GM23248 (cell line): ENCODE results near the gene GPATCH1. TPM values are rescaled to one million over a fixed set of nuclear protein-coding genes. Genes with fewer than 3 reads are reported as not detected.

Experiments used
- DNase-seq: peaks from one replicate; pipeline ENCODE4 v3.0.0-alpha.2; 2015
- H2AFZ ChIP-seq: fragments of 200-600 bp; sonication (generic); 2 replicates; pipeline ENCODE4 v1.6.1; 2016; ENCODE audit warnings: antibody characterized with exemption
- H3F3A ChIP-seq: fragments of 200-600 bp; sonication (generic); 2 replicates; pipeline ENCODE4 v1.6.1; 2016; ENCODE audit warnings: mild to moderate bottlenecking, antibody characterized with exemption, mixed run types; ENCODE audit not compliant: insufficient read depth
- H3K27ac ChIP-seq: fragments of 200-600 bp; sonication (generic); 2 replicates; pipeline ENCODE4 v1.5.1; 2016; ENCODE audit warnings: mild to moderate bottlenecking
- H3K27me3 ChIP-seq: fragments of 200-600 bp; sonication (generic); replicated peaks from 2 replicates; pipeline ENCODE4 v1.6.1; 2016; ENCODE audit warnings: mild to moderate bottlenecking; ENCODE audit not compliant: insufficient read depth
- H3K36me3 ChIP-seq: fragments of 200-600 bp; sonication (generic); 2 replicates; pipeline ENCODE4 v1.6.1; 2016; ENCODE audit warnings: low read depth, mild to moderate bottlenecking
- H3K4me1 ChIP-seq: fragments of 200-600 bp; sonication (generic); 2 replicates; pipeline ENCODE4 v1.6.1; 2016; ENCODE audit warnings: mild to moderate bottlenecking; ENCODE audit not compliant: insufficient read depth
- H3K4me2 ChIP-seq: fragments of 200-600 bp; sonication (generic); one replicate; pipeline ENCODE4 v1.6.1; 2016; ENCODE audit warnings: mild to moderate bottlenecking; ENCODE audit not compliant: unreplicated experiment
- H3K4me3 ChIP-seq: fragments of 200-600 bp; sonication (generic); 2 replicates; pipeline ENCODE4 v1.5.1; 2016; ENCODE audit warnings: mild to moderate bottlenecking
- H3K79me2 ChIP-seq: fragments of 200-600 bp; sonication (generic); 2 replicates; pipeline ENCODE4 v1.6.1; 2016; ENCODE audit warnings: mild to moderate bottlenecking; ENCODE audit not compliant: insufficient read depth
- H3K9ac ChIP-seq: fragments of 200-600 bp; sonication (generic); 2 replicates; pipeline ENCODE4 v1.6.1; 2016; ENCODE audit warnings: mild to moderate bottlenecking
- H3K9me2 ChIP-seq: fragments of 200-600 bp; sonication (generic); 2 replicates; pipeline ENCODE4 v1.6.1; 2016; ENCODE audit warnings: mixed run types, mild to moderate bottlenecking, moderate library complexity; ENCODE audit not compliant: insufficient read depth
- H3K9me3 ChIP-seq: fragments of 200-600 bp; sonication (generic); one replicate; pipeline ENCODE4 v1.6.1; 2017; ENCODE audit warnings: low read depth
- H4K20me1 ChIP-seq: fragments of 200-600 bp; sonication (generic); 2 replicates; pipeline ENCODE4 v1.6.0; 2016; ENCODE audit not compliant: insufficient read depth
- EZH2 ChIP-seq: fragments of 200-600 bp; sonication (generic); IDR thresholded peaks from 2 replicates; pipeline ENCODE4 v1.6.1; 2018; ENCODE audit warnings: antibody characterized with exemption, mild to moderate bottlenecking; ENCODE audit not compliant: insufficient read depth, poor library complexity, severe bottlenecking
- EZH2phosphoT487 ChIP-seq: fragments of 200-600 bp; sonication (generic); IDR thresholded peaks from 2 replicates; pipeline ENCODE4 v1.6.1; 2018; ENCODE audit warnings: antibody characterized with exemption, moderate library complexity, mild to moderate bottlenecking, low read depth; ENCODE audit not compliant: insufficient read depth
- WGBS, 2 experiments: methylation state at CpG; one replicate each; pipeline ENCODE4 v1.1.6; 2015 to 2017; ENCODE audit warnings: low lambda C conversion rate in 2 of 2, low coverage in 1 of 2; ENCODE audit errors: missing lambda C conversion rate in 2 of 2; 5-methylcytosine and 5-hydroxymethylcytosine counted together
- in situ Hi-C: fragments of 300-500 bp; cut with MboI; formaldehyde crosslinking; loops from 2 replicates; pipeline ENCODE4 v1.15.0; 2020
- polyA plus RNA-seq: library from polyadenylated mRNA; unstranded; fragments of >200 nt; fragmentation: Nextera tagmentation; extraction: Ambion mirVana; gene quantifications from 2 replicates; pipeline ENCODE4 v1.2.1, GENCODE V29; 2016
- total RNA-seq: library from RNA; depleted of rRNA; stranded (reverse); fragments of >200 nt; shearing (Covaris generic); gene quantifications from 2 replicates; pipeline ENCODE4 v1.2.3, GENCODE V29; 2014

Gene GPATCH1
- total and polyA plus RNA-seq, 2 experiments from 2014 or later, result 5.1 to 6.5 TPM

DNA sequence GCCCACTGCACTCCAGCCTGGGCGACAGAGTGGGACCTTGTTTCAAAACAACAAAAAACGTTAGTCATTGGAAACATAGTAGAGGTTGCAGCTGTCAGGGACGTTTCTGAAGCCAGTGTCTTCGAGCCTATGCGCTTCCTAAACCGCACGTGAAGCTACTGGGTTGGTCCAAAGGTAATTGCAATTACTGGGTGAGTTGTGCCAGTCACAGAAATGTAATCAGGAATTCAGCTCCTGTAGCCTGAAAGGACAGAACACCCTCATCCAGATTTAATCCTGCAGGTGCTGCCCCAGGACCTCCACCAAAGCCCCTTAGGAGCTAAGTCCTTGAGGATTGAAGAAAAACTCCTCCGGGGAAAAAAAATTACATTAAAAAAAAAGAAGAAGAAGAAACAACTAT is 13.9 kb upstream of the GPATCH1 start:
- no peak overlapping the region for H3K4me3 ChIP-seq
- no peak for DNase-seq
- no peak overlapping the region for H2AFZ ChIP-seq
- H3K27ac ChIP-seq, result no peak overlapping the region
- no peaks in the 10 kb centered on the region for H4K20me1 ChIP-seq
- no peaks in the 10 kb centered on the region for H3K36me3 ChIP-seq
- no peak overlapping the region for H3K4me2 ChIP-seq
- no peaks in the 10 kb centered on the region for H3K79me2 ChIP-seq
- no peak overlapping the region for H3K9ac ChIP-seq
- 65 to 66% methylated on average over 8 of the region's 8 CpGs for WGBS, 2 experiments
- H3F3A ChIP-seq, result no peaks in the 10 kb centered on the region
- in situ Hi-C loops, result no loop called here
- H3K27me3 ChIP-seq, result peaks cover 10% of the 10 kb centered on the region; the same call in 1 of the 2 replicates
- no peak for TF ChIP-seq EZH2
- TF ChIP-seq EZH2phosphoT487, result no peak
- H3K9me3 ChIP-seq, result no peaks in the 10 kb centered on the region
- H3K4me1 ChIP-seq, result no peaks in the 10 kb centered on the region
- H3K9me2 ChIP-seq, result no peaks in the 10 kb centered on the region

DNA sequence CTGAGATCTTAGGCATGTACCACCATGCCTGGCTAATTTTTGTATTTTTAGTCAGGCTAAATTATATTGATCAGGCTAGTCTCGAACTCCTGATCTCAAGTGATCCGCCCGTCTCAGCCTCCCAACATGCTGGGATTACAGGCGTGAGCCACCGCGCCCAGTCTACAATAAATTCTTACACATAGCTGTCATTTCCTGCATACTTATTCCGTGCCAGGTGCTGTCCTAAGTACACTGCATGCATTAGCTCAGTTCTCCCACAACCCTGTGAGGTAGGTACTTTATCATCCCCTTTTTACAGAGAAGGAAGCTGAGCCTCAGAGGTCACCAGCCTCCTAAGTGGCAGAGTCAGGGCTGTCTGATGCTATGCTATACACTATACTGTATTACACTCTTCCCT is 9.1 kb upstream of the GPATCH1 start:
- in situ Hi-C loops, result no loop called here
- Histone ChIP-seq H3K4me2 (no peak overlapping the region), H3K79me2 (no peaks in the 10 kb centered on the region), H3F3A (no peaks in the 10 kb centered on the region), H3K27ac (no peak overlapping the region), H3K9ac (no peak overlapping the region), H3K4me1 (no peaks in the 10 kb centered on the region), H3K4me3 (no peak overlapping the region), H4K20me1 (no peaks in the 10 kb centered on the region), H3K9me3 (no peaks in the 10 kb centered on the region), H3K9me2 (no peaks in the 10 kb centered on the region), H3K27me3 (no peaks in the 10 kb centered on the region), H3K36me3 (no peaks in the 10 kb centered on the region), H2AFZ (no peak overlapping the region)
- no peak for DNase-seq
- WGBS, 2 experiments, result 69 to 73% methylated on average over 7 of the region's 7 CpGs
- no peak for TF ChIP-seq EZH2
- no peak for TF ChIP-seq EZH2phosphoT487

DNA sequence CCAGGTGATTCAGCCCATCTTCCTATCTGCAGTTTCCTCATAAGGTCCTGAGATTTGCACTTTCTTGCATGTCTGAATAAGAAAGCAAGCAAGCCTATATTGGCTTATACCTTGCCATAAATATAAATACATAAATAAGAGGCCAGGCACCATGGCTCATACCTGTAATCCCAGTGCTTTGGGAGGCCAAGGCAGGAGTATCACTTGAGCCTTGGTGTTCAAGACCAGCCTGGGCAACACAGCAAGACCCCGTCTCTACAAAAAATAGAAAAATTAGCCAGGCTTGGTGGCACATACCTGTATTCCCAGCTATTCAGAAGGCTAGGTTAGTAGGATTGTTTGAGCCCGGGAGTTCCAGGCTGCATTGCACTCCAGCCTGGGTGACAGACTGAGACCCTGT is 5.5 kb upstream of the GPATCH1 start:
- in situ Hi-C loops, result no loop called here
- H3K27me3 ChIP-seq, result no peaks in the 10 kb centered on the region
- H3K27ac ChIP-seq, result no peak overlapping the region
- H3K9me3 ChIP-seq, result no peaks in the 10 kb centered on the region
- H4K20me1 ChIP-seq, result no peaks in the 10 kb centered on the region
- H3F3A ChIP-seq, result peaks cover 17% of the 10 kb centered on the region
- no peak overlapping the region for H3K4me3 ChIP-seq
- no peak overlapping the region for H3K9ac ChIP-seq
- no peak overlapping the region for H2AFZ ChIP-seq
- no peaks in the 10 kb centered on the region for H3K36me3 ChIP-seq
- WGBS, 2 experiments, result 79 to 84% methylated on average over 2 of the region's 2 CpGs
- no peak for DNase-seq
- peaks cover 13% of the 10 kb centered on the region for H3K4me1 ChIP-seq
- H3K9me2 ChIP-seq, result no peaks in the 10 kb centered on the region
- no peaks in the 10 kb centered on the region for H3K79me2 ChIP-seq
- H3K4me2 ChIP-seq, result no peak overlapping the region
- TF ChIP-seq EZH2phosphoT487, result no peak
- TF ChIP-seq EZH2, result no peak

DNA sequence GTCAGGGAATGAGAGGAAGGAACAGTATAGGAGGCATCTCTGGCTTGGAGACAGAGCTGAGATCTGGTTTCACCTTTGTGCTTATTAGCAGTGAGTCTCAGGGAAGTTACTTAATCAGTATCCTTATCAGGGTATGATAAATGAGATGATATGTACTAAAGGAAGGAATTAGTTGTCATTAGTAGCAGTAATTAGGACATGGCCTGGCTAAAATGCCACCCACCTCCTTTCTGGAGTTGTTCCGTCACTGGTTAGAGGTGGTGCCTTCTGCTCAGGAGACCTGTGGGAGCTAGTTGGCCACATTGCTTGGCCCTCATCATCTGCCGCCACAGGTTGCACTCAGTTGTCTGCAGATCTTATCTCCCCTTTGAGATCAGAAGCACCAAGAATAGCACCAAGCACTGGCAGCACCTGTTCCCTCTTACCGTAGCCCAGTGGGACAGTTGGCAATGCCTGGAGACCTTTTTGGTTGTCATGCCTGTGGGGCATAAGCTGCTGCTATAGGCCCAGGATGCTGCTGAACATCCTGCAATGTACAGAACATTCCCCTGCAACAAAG is 4.7 kb downstream of the GPATCH1 start:
- H2AFZ ChIP-seq, result no peak overlapping the region
- peaks cover 19% of the 10 kb centered on the region for H3K79me2 ChIP-seq
- peaks cover 13% of the 10 kb centered on the region; the same call in 1 of the 2 replicates for H3K36me3 ChIP-seq
- no peak for DNase-seq
- no peaks in the 10 kb centered on the region for H4K20me1 ChIP-seq
- WGBS, 2 experiments, result 96 to 98% methylated on average over 3 of the region's 3 CpGs
- H3K4me1 ChIP-seq, result peaks cover 7% of the 10 kb centered on the region; the same call in 1 of the 2 replicates
- no peaks in the 10 kb centered on the region for H3K9me3 ChIP-seq
- no peaks in the 10 kb centered on the region for H3K27me3 ChIP-seq
- H3K9ac ChIP-seq, result no peak overlapping the region
- in situ Hi-C loops, result no loop called here
- H3K27ac ChIP-seq, result no peak overlapping the region
- no peak overlapping the region for H3K4me3 ChIP-seq
- H3K4me2 ChIP-seq, result no peak overlapping the region
- H3K9me2 ChIP-seq, result no peaks in the 10 kb centered on the region
- no peak for TF ChIP-seq EZH2phosphoT487
- no peak for TF ChIP-seq EZH2
- no peaks in the 10 kb centered on the region for H3F3A ChIP-seq
